Liver (tissue), 3 donors: ENCODE results near the gene DOCK2.

Source experiments
- ATF3 ChIP-seq: IDR thresholded peaks from 2 replicates; pipeline ENCODE4 v1.6.1; 2016; ENCODE audit warnings: antibody characterized with exemption
- CTCF ChIP-seq: fragments of 150-350 bp; IDR thresholded peaks from 2 replicates; pipeline ENCODE4 v1.5.1; 2017; ENCODE audit warnings: improper control_type of control experiment, low read depth, low read length; ENCODE audit not compliant: missing input control
- EGR1 ChIP-seq, 2 donors: IDR thresholded peaks; 2 replicates each; pipeline ENCODE4 v1.6.1; 2016 to 2018; ENCODE audit warnings: antibody characterized with exemption in 2 of 2, low read depth in 2 of 2
- FOXA2 ChIP-seq: IDR thresholded peaks from 2 replicates; pipeline ENCODE4 v1.6.1; 2016; ENCODE audit warnings: antibody characterized with exemption
- JUND ChIP-seq, 2 donors: IDR thresholded peaks; 2 replicates each; pipeline ENCODE4 v1.6.1; 2016; ENCODE audit warnings: antibody characterized with exemption in 2 of 2
- REST ChIP-seq: IDR thresholded peaks from 2 replicates; pipeline ENCODE4 v1.6.1; 2016; ENCODE audit warnings: antibody characterized with exemption, mild to moderate bottlenecking
- SP1 ChIP-seq: IDR thresholded peaks from 2 replicates; pipeline ENCODE4 v1.6.1; 2018; ENCODE audit warnings: antibody characterized with exemption, mild to moderate bottlenecking
- YY1 ChIP-seq: IDR thresholded peaks from 2 replicates; pipeline ENCODE4 v1.6.1; 2016; ENCODE audit warnings: antibody characterized with exemption, mild to moderate bottlenecking
- ZBTB33 ChIP-seq: IDR thresholded peaks from 2 replicates; pipeline ENCODE4 v1.6.1; 2016; ENCODE audit warnings: antibody characterized with exemption
- donor health status: healthy.
- donor health status: healthy.

GRCh38 chr5:170104299-170104698, 467.2 kb downstream of the DOCK2 start:
- TF ChIP-seq CTCF (no peak), REST (no peak), ZBTB33 (no peak), JUND (IDR thresholded peaks at IDR 0.05) (no peak), SP1 (no peak), ATF3 (no peak), EGR1 (IDR thresholded peaks at IDR 0.05; ENCODE audit: low read depth in 2 of 2) (no peak), YY1 (no peak), FOXA2 (no peak)
